Spleen (tissue), 7 donors: Measurements from ENCODE around the gene PDE4A.
"Not testable (repeated sequence)": the region's sequence is repeated elsewhere in the genome, so short reads cannot be mapped to it uniquely, and the experiment has no call there.

Experiments
- CTCF ChIP-seq, 11 experiments: fragments of 200-600 bp in 7 of 11; fragments of 450-650 bp in 4 of 11; sonication (generic) in 4 of 11; IDR thresholded peaks in 8 of 11; conservative IDR thresholded peaks in 3 of 11; 1 replicate in 7 of 11; 2 replicates in 4 of 11; pipeline versions ENCODE4 v1.4.0 to v1.8.0; 2016 to 2021; ENCODE audit warnings: antibody characterized with exemption in 11 of 11, inconsistent platforms in 4 of 11, mild to moderate bottlenecking in 1 of 11
- POLR2A ChIP-seq, 3 donors: fragments of 450-650 bp; IDR thresholded peaks; one replicate each; pipeline ENCODE4 v1.5.1; 2017; ENCODE audit warnings: antibody characterized with exemption in 3 of 3, mild to moderate bottlenecking in 1 of 3
- POLR2AphosphoS5 ChIP-seq, 3 donors: sonication (generic); formaldehyde crosslinking; IDR thresholded peaks; one replicate each; pipeline ENCODE4 v1.5.1; 2017; ENCODE audit warnings: antibody characterized with exemption in 3 of 3
- donor health status: DM: no; HTN: no; CAD: no; lungs with moderate emphysema.
- donor health status: DM: no; HTN: no; CAD: no.
- donor health status: DM: no; HTN: no; CAD: no.

GRCh38 chr19:10462042-10462441 is 41.7 kb downstream of the PDE4A start:
- TF ChIP-seq CTCF (IDR thresholded peaks at IDR 0.05 in 8 of 11, conservative IDR thresholded peaks at IDR 0.05 in 3 of 11); POLR2AphosphoS5 (IDR thresholded peaks at IDR 0.05); POLR2A (IDR thresholded peaks at IDR 0.05): not testable (repeated sequence)
